ENCODE results near the gene MOCS3.

Gene MOCS3

GRCh38 chr20:50980071-50980681 is 21.6 kb downstream of the MOCS3 start:
- H3K9me3 Mint-ChIP-seq = no peaks in the 10 kb centered on the region
- DNase-seq = no peak
- peaks cover 53 to 93% of the 10 kb centered on the region in 2 donors for H3K27me3 Mint-ChIP-seq
- no peak for ATAC-seq (replicated peaks)
- H3K36me3 Mint-ChIP-seq (ENCODE audit: insufficient read depth) = no peaks in the 10 kb centered on the region
- peak overlapping the region in 1 of 2 donors; percentile 4 for H3K27ac Mint-ChIP-seq
- peaks cover 0 to 6% of the 10 kb centered on the region in 2 donors for H3K4me1 Mint-ChIP-seq (ENCODE audit: low read depth in 2 of 2)
- no peak overlapping the region for H3K4me3 Mint-ChIP-seq

- peak; percentile 61 for ATAC-seq (replicated peaks)
- peaks cover 47 to 89% of the 10 kb centered on the region in 2 donors for H3K27me3 Mint-ChIP-seq
- H3K4me1 Mint-ChIP-seq (ENCODE audit: low read depth in 2 of 2) = peaks cover 0 to 6% of the 10 kb centered on the region in 2 donors
- peak; percentile 61 to 71 (median 65) for DNase-seq
- H3K4me3 Mint-ChIP-seq = no peak overlapping the region
- no peaks in the 10 kb centered on the region for H3K36me3 Mint-ChIP-seq (ENCODE audit: insufficient read depth)
- peak overlapping the region in 1 of 2 donors; percentile 4 for H3K27ac Mint-ChIP-seq
- no peaks in the 10 kb centered on the region for H3K9me3 Mint-ChIP-seq
Observed at GRCh38 chr20:50980851-50981713, 22.5 kb downstream of the MOCS3 start.

- Mint-ChIP-seq H3K36me3 (ENCODE audit: insufficient read depth) (no peaks in the 10 kb centered on the region), H3K4me3 (no peak overlapping the region), H3K9me3 (no peaks in the 10 kb centered on the region), H3K27ac (no peak overlapping the region), H3K27me3 (peaks cover 51 to 89% of the 10 kb centered on the region in 2 donors), H3K4me1 (ENCODE audit: low read depth in 2 of 2) (peaks cover 0 to 6% of the 10 kb centered on the region in 2 donors)
- DNase-seq (no peak), ATAC-seq (replicated peaks) (no peak)
Observed at GRCh38 chr20:50981714-50982048, 23.1 kb downstream of the MOCS3 start.

GRCh38 chr20:50982363-50982762 is 23.7 kb downstream of the MOCS3 start:
- no peak overlapping the region for H3K4me3 Mint-ChIP-seq
- peaks cover 51 to 89% of the 10 kb centered on the region in 2 donors for H3K27me3 Mint-ChIP-seq
- H3K9me3 Mint-ChIP-seq = no peaks in the 10 kb centered on the region
- peak; percentile 27 for ATAC-seq (replicated peaks)
- H3K4me1 Mint-ChIP-seq (ENCODE audit: low read depth in 2 of 2) = peaks cover 0 to 6% of the 10 kb centered on the region in 2 donors
- no peak overlapping the region for H3K27ac Mint-ChIP-seq
- DNase-seq = no peak
- no peaks in the 10 kb centered on the region for H3K36me3 Mint-ChIP-seq (ENCODE audit: insufficient read depth)

GRCh38 chr20:50983321-50983720 is 24.7 kb downstream of the MOCS3 start:
- DNase-seq (no peak), ATAC-seq (replicated peaks) (no peak)
- H3K36me3 Mint-ChIP-seq (ENCODE audit: insufficient read depth) = no peaks in the 10 kb centered on the region
- peaks cover 0 to 6% of the 10 kb centered on the region in 2 donors for H3K4me1 Mint-ChIP-seq (ENCODE audit: low read depth in 2 of 2)
- H3K27ac Mint-ChIP-seq = no peak overlapping the region
- H3K9me3 Mint-ChIP-seq = no peaks in the 10 kb centered on the region
- H3K27me3 Mint-ChIP-seq = peaks cover 50 to 80% of the 10 kb centered on the region in 2 donors
- H3K4me3 Mint-ChIP-seq = no peak overlapping the region

- Mint-ChIP-seq H3K27me3 (peaks cover 25 to 54% of the 10 kb centered on the region in 2 donors), H3K9me3 (no peaks in the 10 kb centered on the region), H3K36me3 (ENCODE audit: insufficient read depth) (no peaks in the 10 kb centered on the region), H3K4me1 (ENCODE audit: low read depth in 2 of 2) (no peaks in the 10 kb centered on the region), H3K27ac (no peak overlapping the region), H3K4me3 (no peak overlapping the region)
- peak; percentile 71 to 79 (median 72) for DNase-seq
- peak; percentile 91 for ATAC-seq (replicated peaks)
Observed at GRCh38 chr20:50987493-50988210, 29.0 kb downstream of the MOCS3 start.

- Mint-ChIP-seq H3K27me3 (peaks cover 10 to 47% of the 10 kb centered on the region in 2 donors), H3K4me1 (ENCODE audit: low read depth in 2 of 2) (no peaks in the 10 kb centered on the region), H3K9me3 (no peaks in the 10 kb centered on the region), H3K36me3 (ENCODE audit: insufficient read depth) (no peaks in the 10 kb centered on the region), H3K27ac (no peak overlapping the region), H3K4me3 (no peak overlapping the region)
- no peak for DNase-seq
- ATAC-seq (replicated peaks) = no peak
Observed at GRCh38 chr20:50991076-50991475, 32.5 kb downstream of the MOCS3 start.

- H3K4me3 Mint-ChIP-seq = no peak overlapping the region
- H3K27ac Mint-ChIP-seq = no peak overlapping the region
- no peaks in the 10 kb centered on the region for H3K4me1 Mint-ChIP-seq (ENCODE audit: low read depth in 2 of 2)
- no peaks in the 10 kb centered on the region for H3K9me3 Mint-ChIP-seq
- no peak for DNase-seq
- peaks cover 0 to 42% of the 10 kb centered on the region in 2 donors for H3K27me3 Mint-ChIP-seq
- H3K36me3 Mint-ChIP-seq (ENCODE audit: insufficient read depth) = no peaks in the 10 kb centered on the region
- ATAC-seq (replicated peaks) = no peak
Observed at GRCh38 chr20:50992336-50992732, 33.7 kb downstream of the MOCS3 start.

GRCh38 chr20:50992733-50993457 is 34.3 kb downstream of the MOCS3 start:
- Mint-ChIP-seq H3K36me3 (ENCODE audit: insufficient read depth) (no peaks in the 10 kb centered on the region), H3K4me3 (no peak overlapping the region), H3K27me3 (peaks cover 0 to 40% of the 10 kb centered on the region in 2 donors), H3K4me1 (ENCODE audit: low read depth in 2 of 2) (no peaks in the 10 kb centered on the region), H3K9me3 (no peaks in the 10 kb centered on the region), H3K27ac (no peak overlapping the region)
- ATAC-seq (replicated peaks) = peak; percentile 83
- peak; percentile 23 to 31 (median 23) for DNase-seq

- Mint-ChIP-seq H3K9me3 (no peaks in the 10 kb centered on the region), H3K4me1 (ENCODE audit: low read depth in 2 of 2) (no peaks in the 10 kb centered on the region), H3K4me3 (no peak overlapping the region), H3K36me3 (ENCODE audit: insufficient read depth) (no peaks in the 10 kb centered on the region), H3K27ac (no peak overlapping the region), H3K27me3 (peaks cover 8 to 46% of the 10 kb centered on the region in 2 donors)
- ATAC-seq (replicated peaks) (no peak), DNase-seq (no peak)
Observed at GRCh38 chr20:50993876-50994275, 35.3 kb downstream of the MOCS3 start.

- Mint-ChIP-seq H3K36me3 (ENCODE audit: insufficient read depth) (no peaks in the 10 kb centered on the region), H3K27me3 (peaks cover 22 to 55% of the 10 kb centered on the region in 2 donors), H3K9me3 (no peaks in the 10 kb centered on the region), H3K4me1 (ENCODE audit: low read depth in 2 of 2) (no peaks in the 10 kb centered on the region), H3K4me3 (no peak overlapping the region), H3K27ac (no peak overlapping the region)
- ATAC-seq (replicated peaks) = no peak
- no peak for DNase-seq
Observed at GRCh38 chr20:50995506-50995905, 36.9 kb downstream of the MOCS3 start.

- Mint-ChIP-seq H3K27ac (no peak overlapping the region), H3K27me3 (peaks cover 38 to 71% of the 10 kb centered on the region in 2 donors), H3K4me3 (no peak overlapping the region), H3K4me1 (ENCODE audit: low read depth in 2 of 2) (no peaks in the 10 kb centered on the region), H3K36me3 (ENCODE audit: insufficient read depth) (no peaks in the 10 kb centered on the region), H3K9me3 (no peaks in the 10 kb centered on the region)
- DNase-seq (no peak), ATAC-seq (replicated peaks) (no peak)
Observed at GRCh38 chr20:50996901-50997865, 38.6 kb downstream of the MOCS3 start.
